Gastrocnemius medialis (tissue), 4 donors: Measurements from ENCODE around the gene COA5. TPM values are rescaled to one million over a fixed set of nuclear protein-coding genes. Genes with fewer than 3 reads are reported as not detected.

Source experiments
- ATAC-seq, 2 donors: fragments of 150-250 bp; one replicate each; pipeline ENCODE4 v1.9.1; 2016
- DNase-seq, 2 donors: peaks; one replicate each; pipeline ENCODE4 v3.0.0-alpha.2; 2019
- H3K27ac ChIP-seq, 4 donors: fragments of 200-600 bp; sonication (generic); 1 replicate in 1 of 4; 2 replicates in 3 of 4; pipeline ENCODE4 v1.5.1; 2016 to 2018; ENCODE audit warnings: mild to moderate bottlenecking in 2 of 4, moderate library complexity in 1 of 4
- H3K27me3 ChIP-seq, 3 donors: fragments of 200-600 bp; sonication (generic) in 2 of 3; 1 replicate in 1 of 3; 2 replicates in 2 of 3; pipeline versions ENCODE4 v1.5.1 to v1.6.0; 2016 to 2019; ENCODE audit warnings: mild to moderate bottlenecking in 1 of 3, moderate library complexity in 1 of 3
- H3K36me3 ChIP-seq, 2 donors: fragments of 200-600 bp; sonication (generic) in 1 of 2; one replicate each; pipeline ENCODE4 v1.5.1; 2017 to 2018
- H3K4me1 ChIP-seq, 2 donors: fragments of 200-600 bp; sonication (generic) in 1 of 2; one replicate each; pipeline ENCODE4 v1.5.1; 2016 to 2017; ENCODE audit warnings: mild to moderate bottlenecking in 2 of 2
- H3K4me3 ChIP-seq, 4 donors: fragments of 200-600 bp; sonication (generic) in 3 of 4; 1 replicate in 1 of 4; 2 replicates in 3 of 4; pipeline ENCODE4 v1.5.1; 2016 to 2019; ENCODE audit warnings: mild to moderate bottlenecking in 2 of 4
- H3K9me3 ChIP-seq, 3 donors: fragments of 200-600 bp; sonication (generic) in 2 of 3; 1 replicate in 1 of 3; 2 replicates in 2 of 3; pipeline ENCODE4 v1.5.1; 2016 to 2019
- CTCF ChIP-seq, 5 experiments: fragments of 450-650 bp in 3 of 5; fragments of 200-600 bp in 2 of 5; sonication (generic) in 2 of 5; IDR thresholded peaks in 4 of 5; conservative IDR thresholded peaks in 1 of 5; 1 replicate in 4 of 5; 2 replicates in 1 of 5; pipeline ENCODE4 v1.5.1; 2016 to 2019; ENCODE audit warnings: antibody characterized with exemption in 5 of 5, mild to moderate bottlenecking in 3 of 5, moderate library complexity in 3 of 5
- POLR2A ChIP-seq, 2 donors: fragments of 450-650 bp; IDR thresholded peaks; one replicate each; pipeline ENCODE4 v1.6.1; 2017; ENCODE audit warnings: antibody characterized with exemption in 2 of 2, mild to moderate bottlenecking in 2 of 2, moderate library complexity in 2 of 2
- in situ Hi-C, 4 donors: fragments of 200-750 bp; cut with MboI; loops; one replicate each; pipeline versions ENCODE4 v1.15.0 to v1.8.0; 2017; ENCODE audit warnings: low sequenced_read_pairs in 4 of 4
- intact Hi-C: fragments of 100-400 bp; cut with DNase I; formaldehyde crosslinking; loops from one replicate; pipeline ENCODE4 v1.15.1; 2023; ENCODE audit warnings: low total_unique reads
- total RNA-seq, 4 donors: library from RNA; depleted of rRNA; stranded (reverse); fragments of >200 nt; gene quantifications; one replicate each; pipeline versions ENCODE4 v1.1.0 to v1.2.3, GENCODE V29; 2016

Gene COA5
- total RNA-seq, 4 donors from 2014 or later, result 26.1 to 45.1 (median 31.0) TPM

DNA sequence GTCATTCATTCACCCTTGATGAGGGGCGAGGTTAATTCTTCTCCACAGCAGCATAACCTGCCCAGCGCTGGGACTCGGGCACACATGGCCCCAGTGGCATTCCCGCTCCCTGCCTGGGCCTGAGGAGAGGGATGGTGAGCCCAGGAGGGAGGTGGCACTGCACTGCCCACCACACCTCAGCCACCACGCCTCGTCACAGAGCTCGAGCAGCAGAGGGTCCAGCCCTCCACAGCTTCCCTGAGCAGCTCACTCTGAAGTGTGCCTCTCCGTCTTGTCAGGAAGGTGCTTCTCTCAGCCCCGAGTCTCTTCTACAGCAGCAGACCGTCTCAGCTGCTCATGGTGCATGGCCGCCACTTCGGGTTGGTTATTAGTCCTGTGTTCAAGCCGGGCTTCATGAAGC, 34.9 kb downstream of the COA5 start:
- no peaks in the 10 kb centered on the region for H3K4me1 ChIP-seq
- intact Hi-C loops (loop anchor here (10.0 kb wide), 1 partner anchor 1889 kb away; no protein-coding TSS in a partner anchor), in situ Hi-C loops (loop anchor here in 1 of 4 donors (25.0 kb wide), 1 partner anchor 161 kb away; no protein-coding TSS in a partner anchor)
- peaks cover 0 to 38% of the 10 kb centered on the region in 2 donors for H3K36me3 ChIP-seq
- ATAC-seq (no peak), DNase-seq (no peak)
- no peak for TF ChIP-seq POLR2A (IDR thresholded peaks at IDR 0.05)
- TF ChIP-seq CTCF (IDR thresholded peaks at IDR 0.05 in 4 of 5, conservative IDR thresholded peaks at IDR 0.05 in 1 of 5), result no peak
- no peak overlapping the region for H3K27ac ChIP-seq
- no peak overlapping the region for H3K4me3 ChIP-seq
- H3K9me3 ChIP-seq, result no peaks in the 10 kb centered on the region
- H3K27me3 ChIP-seq, result no peaks in the 10 kb centered on the region

- Histone ChIP-seq H3K27me3 (no peaks in the 10 kb centered on the region), H3K27ac (no peak overlapping the region), H3K9me3 (no peaks in the 10 kb centered on the region), H3K36me3 (peaks cover 0 to 38% of the 10 kb centered on the region in 2 donors), H3K4me3 (no peak overlapping the region), H3K4me1 (no peaks in the 10 kb centered on the region)
- DNase-seq, result no peak
- TF ChIP-seq CTCF (IDR thresholded peaks at IDR 0.05 in 4 of 5, conservative IDR thresholded peaks at IDR 0.05 in 1 of 5) (no peak), POLR2A (IDR thresholded peaks at IDR 0.05) (no peak)
- ATAC-seq, result no peak
- intact Hi-C loops (loop anchor here (10.0 kb wide), 1 partner anchor 1888 kb away; no protein-coding TSS in a partner anchor), in situ Hi-C loops (loop anchor here in 1 of 4 donors (25.0 kb wide), 1 partner anchor 160 kb away; no protein-coding TSS in a partner anchor)
Measured at GRCh38 chr2:98572676-98573075, 35.6 kb downstream of the COA5 start.

DNA sequence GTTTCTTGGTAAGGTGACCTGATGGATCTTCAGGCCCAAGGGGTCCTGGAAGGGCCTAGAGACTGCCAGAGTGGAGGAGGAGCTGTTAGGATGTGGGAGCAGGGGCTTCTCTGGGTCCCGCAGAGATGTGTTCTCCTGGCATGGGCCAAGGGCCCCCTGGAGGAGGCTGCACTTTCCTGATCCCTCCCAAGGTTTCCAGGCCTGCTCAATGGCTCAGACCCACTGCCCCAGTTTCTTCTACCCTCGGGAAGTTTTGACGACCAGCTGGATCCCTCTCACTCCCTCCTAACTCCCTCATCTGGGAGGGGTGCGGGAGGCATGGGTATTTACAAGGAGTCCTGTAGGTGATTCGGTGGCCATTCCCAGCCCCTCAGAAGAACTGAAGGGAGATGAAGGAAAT, 36.1 kb downstream of the COA5 start:
- Histone ChIP-seq H3K27me3 (no peaks in the 10 kb centered on the region), H3K27ac (no peak overlapping the region), H3K4me1 (no peaks in the 10 kb centered on the region), H3K9me3 (no peaks in the 10 kb centered on the region), H3K36me3 (peaks cover 0 to 35% of the 10 kb centered on the region in 2 donors), H3K4me3 (no peak overlapping the region)
- in situ Hi-C loops (loop anchor here in 1 of 4 donors (25.0 kb wide), 1 partner anchor 160 kb away; no protein-coding TSS in a partner anchor), intact Hi-C loops (loop anchor here (10.0 kb wide), 1 partner anchor 1887 kb away; no protein-coding TSS in a partner anchor)
- no peak for TF ChIP-seq CTCF (IDR thresholded peaks at IDR 0.05 in 4 of 5, conservative IDR thresholded peaks at IDR 0.05 in 1 of 5)
- TF ChIP-seq POLR2A (IDR thresholded peaks at IDR 0.05), result no peak
- ATAC-seq (no peak), DNase-seq (no peak)

- no peaks in the 10 kb centered on the region for H3K9me3 ChIP-seq
- peaks cover 0 to 31% of the 10 kb centered on the region in 2 donors for H3K36me3 ChIP-seq
- DNase-seq (no peak), ATAC-seq (no peak)
- no peaks in the 10 kb centered on the region for H3K4me1 ChIP-seq
- H3K4me3 ChIP-seq, result no peak overlapping the region
- no peak for TF ChIP-seq CTCF (IDR thresholded peaks at IDR 0.05 in 4 of 5, conservative IDR thresholded peaks at IDR 0.05 in 1 of 5)
- no peak for TF ChIP-seq POLR2A (IDR thresholded peaks at IDR 0.05)
- intact Hi-C loops (loop anchor here (10.0 kb wide), 1 partner anchor 1887 kb away; no protein-coding TSS in a partner anchor), in situ Hi-C loops (loop anchor here in 1 of 4 donors (25.0 kb wide), 1 partner anchor 159 kb away; no protein-coding TSS in a partner anchor)
- H3K27ac ChIP-seq, result no peak overlapping the region
- H3K27me3 ChIP-seq, result no peaks in the 10 kb centered on the region
Measured at GRCh38 chr2:98571796-98572195, 36.5 kb downstream of the COA5 start.
